PC-9 (cell line): ENCODE data around the gene PARK7. TPM values are rescaled to one million over a fixed set of nuclear protein-coding genes. Genes with fewer than 3 reads are reported as not detected.
"Not testable (repeated sequence)": the region's sequence is repeated elsewhere in the genome, so short reads cannot be mapped to it uniquely, and the experiment has no call there.

Experiments used
- BruUV-seq: library from RNA; stranded (reverse); fragments of 400-500 nt; replicated peaks from 2 replicates; lab custom pipeline; 2021; lab: Mats Ljungman, UMichigan
- CTCF ChIA-PET: fragments of 300-600 bp; sonication (Branson Sonifier 250); formaldehyde crosslinking; loops from one replicate; lab custom pipeline; 2022; ENCODE audit warnings: antibody characterized with exemption; lab: Charles Lee
- POLR2A ChIA-PET: fragments of 300-600 bp; sonication (Branson Sonifier 250); formaldehyde crosslinking; loops from one replicate; lab custom pipeline; 2022; ENCODE audit warnings: antibody characterized with exemption; ENCODE audit not compliant: unreplicated experiment; lab: Charles Lee
- DNase-seq, 2 experiments: peaks; one replicate each; pipeline versions ENCODE4 v3.0.0 to v3.0.0-alpha.2; 2015 to 2022; ENCODE audit warnings: mixed read lengths in 1 of 2
- H2AFZ ChIP-seq: fragments of 200-600 bp; sonication (generic); 2 replicates; pipeline ENCODE4 v1.8.1; 2017; ENCODE audit warnings: antibody characterized with exemption
- H3F3A ChIP-seq: fragments of 200-600 bp; sonication (generic); 2 replicates; pipeline ENCODE4 v1.8.1; 2017; ENCODE audit warnings: antibody characterized with exemption, mild to moderate bottlenecking, low read depth; ENCODE audit not compliant: insufficient read depth
- H3K27ac ChIP-seq: fragments of 200-600 bp; sonication (generic); 2 replicates; pipeline ENCODE4 v1.6.1; 2016; ENCODE audit warnings: mixed run types
- H3K27me3 ChIP-seq: fragments of 200-600 bp; sonication (generic); 2 replicates; pipeline ENCODE4 v1.6.1; 2016; ENCODE audit warnings: low read depth, mixed run types; ENCODE audit not compliant: insufficient read depth
- H3K36me3 ChIP-seq: fragments of 200-600 bp; sonication (generic); 2 replicates; pipeline ENCODE4 v1.6.1; 2016; ENCODE audit warnings: low read depth, mixed run types
- H3K4me1 ChIP-seq: fragments of 200-600 bp; sonication (generic); replicated peaks from 2 replicates; pipeline ENCODE4 v1.6.1; 2016; ENCODE audit warnings: mixed run types; ENCODE audit not compliant: insufficient read depth
- H3K4me2 ChIP-seq: fragments of 200-600 bp; sonication (generic); 2 replicates; pipeline ENCODE4 v1.6.1; 2017; ENCODE audit warnings: mixed run types
- H3K4me3 ChIP-seq: fragments of 200-600 bp; sonication (generic); 2 replicates; pipeline ENCODE4 v1.6.1; 2016; ENCODE audit warnings: mixed run types
- H3K79me2 ChIP-seq: fragments of 200-600 bp; sonication (generic); 2 replicates; pipeline ENCODE4 v1.6.1; 2017; ENCODE audit warnings: low read depth, mixed run types
- H3K9me2 ChIP-seq: fragments of 200-600 bp; sonication (generic); 2 replicates; pipeline ENCODE4 v1.8.1; 2017; ENCODE audit warnings: mild to moderate bottlenecking; ENCODE audit not compliant: insufficient read depth
- H3K9me3 ChIP-seq: fragments of 200-600 bp; sonication (generic); 2 replicates; pipeline ENCODE4 v1.8.1; 2016; ENCODE audit warnings: low read depth; ENCODE audit not compliant: insufficient read depth
- H4K20me1 ChIP-seq: fragments of 200-600 bp; sonication (generic); 2 replicates; pipeline ENCODE4 v1.8.1; 2017; ENCODE audit not compliant: insufficient read depth
- CTCF ChIP-seq: fragments of 200-600 bp; sonication (generic); conservative IDR thresholded peaks from 2 replicates; pipeline ENCODE4 v1.6.1; 2017; ENCODE audit warnings: mixed run types, antibody characterized with exemption, mild to moderate bottlenecking, moderate library complexity
- EZH2 ChIP-seq: fragments of 200-600 bp; sonication (generic); IDR thresholded peaks from 2 replicates; pipeline ENCODE4 v1.8.0; 2017; ENCODE audit warnings: antibody characterized with exemption, low read depth
- intact Hi-C: fragments of 100-400 bp; cut with micrococcal nuclease; formaldehyde crosslinking; loops from one replicate; pipeline ENCODE4 v1.10.0; 2022; ENCODE audit not compliant: unreplicated experiment
- total RNA-seq: library from RNA; stranded (reverse); gene quantifications from 2 replicates; pipeline ENCODE4 v1.2.3, GENCODE V29; 2021

PARK7 gene
- total RNA-seq, 1 experiment from 2014 or later: 291 TPM

GRCh38 chr1:7942214-7942921 lies 19.1 kb upstream of the PARK7 start:
- TF ChIP-seq CTCF: no peak
- no peak for TF ChIP-seq EZH2
- H3K79me2 ChIP-seq: no peaks in the 10 kb centered on the region
- no peaks in the 10 kb centered on the region for H3K9me2 ChIP-seq
- no peaks in the 10 kb centered on the region for H3K27me3 ChIP-seq
- no peak overlapping the region for H3K27ac ChIP-seq
- no peak overlapping the region for H3K4me3 ChIP-seq
- no peak overlapping the region for H2AFZ ChIP-seq
- no peaks in the 10 kb centered on the region for H3K36me3 ChIP-seq
- no peak for DNase-seq
- H3F3A ChIP-seq: no peaks in the 10 kb centered on the region
- ChIA-PET POLR2A (no interaction called here), CTCF (no interaction called here)
- BruUV-seq: no TSS peak
- no peak overlapping the region for H3K4me2 ChIP-seq
- H4K20me1 ChIP-seq: no peaks in the 10 kb centered on the region
- no peaks in the 10 kb centered on the region for H3K9me3 ChIP-seq
- peaks cover 14% of the 10 kb centered on the region for H3K4me1 ChIP-seq
- intact Hi-C loops: no loop called here

- Histone ChIP-seq H3F3A (no peaks in the 10 kb centered on the region), H3K9me3 (no peaks in the 10 kb centered on the region), H3K4me2 (no peak overlapping the region), H3K79me2 (no peaks in the 10 kb centered on the region), H3K27ac (no peak overlapping the region), H3K27me3 (no peaks in the 10 kb centered on the region), H2AFZ (no peak overlapping the region), H3K4me1 (peaks cover 14% of the 10 kb centered on the region), H3K36me3 (no peaks in the 10 kb centered on the region), H4K20me1 (no peaks in the 10 kb centered on the region), H3K9me2 (no peaks in the 10 kb centered on the region), H3K4me3 (no peak overlapping the region)
- intact Hi-C loops: no loop called here
- CTCF ChIA-PET: no interaction called here
- TF ChIP-seq CTCF (no peak), EZH2 (no peak)
- POLR2A ChIA-PET: no interaction called here
- no peak for DNase-seq
- BruUV-seq: no TSS peak
Measured at GRCh38 chr1:7943251-7943650, 18.3 kb upstream of the PARK7 start.

- Histone ChIP-seq H3K9me2 (no peaks in the 10 kb centered on the region), H3K4me2 (no peak overlapping the region), H3K4me3 (no peak overlapping the region), H3F3A (peaks cover 5% of the 10 kb centered on the region), H4K20me1 (no peaks in the 10 kb centered on the region), H3K27me3 (no peaks in the 10 kb centered on the region), H3K9me3 (no peaks in the 10 kb centered on the region), H3K4me1 (no peaks in the 10 kb centered on the region), H3K27ac (no peak overlapping the region), H3K79me2 (0 out of 2 replicates have a peak, but pooled peaks cover 2% of the 10 kb centered on the region), H3K36me3 (no peaks in the 10 kb centered on the region), H2AFZ (no peak overlapping the region)
- no peak for TF ChIP-seq CTCF
- TF ChIP-seq EZH2: no peak
- intact Hi-C loops: no loop called here
- peak in 1 of 2 experiments; percentile 35 for DNase-seq
- POLR2A ChIA-PET: interaction anchor here (0.6 kb wide), 1 partner anchor 58 kb away, joined by 3 read pairs; no protein-coding TSS in a partner anchor
- BruUV-seq: no TSS peak
- CTCF ChIA-PET: interaction anchor here (0.6 kb wide), 1 partner anchor 1343 kb away, joined by 3 read pairs; no protein-coding TSS in a partner anchor
Measured at GRCh38 chr1:7948960-7949359, 12.6 kb upstream of the PARK7 start.

GRCh38 chr1:7952791-7953190 lies 8.7 kb upstream of the PARK7 start:
- H3K4me2 ChIP-seq, H3K4me1 ChIP-seq, BruUV-seq, H3K27me3 ChIP-seq, H3K9me3 ChIP-seq, H3K4me3 ChIP-seq, H3K79me2 ChIP-seq, DNase-seq, POLR2A ChIA-PET, CTCF ChIA-PET, intact Hi-C loops, H3K27ac ChIP-seq, H2AFZ ChIP-seq, H3K9me2 ChIP-seq, H4K20me1 ChIP-seq, H3K36me3 ChIP-seq: not testable (repeated sequence)
- H3F3A ChIP-seq: peaks cover 22% of the 10 kb centered on the region
